Measurements from ENCODE around the gene COL5A3.

DNA sequence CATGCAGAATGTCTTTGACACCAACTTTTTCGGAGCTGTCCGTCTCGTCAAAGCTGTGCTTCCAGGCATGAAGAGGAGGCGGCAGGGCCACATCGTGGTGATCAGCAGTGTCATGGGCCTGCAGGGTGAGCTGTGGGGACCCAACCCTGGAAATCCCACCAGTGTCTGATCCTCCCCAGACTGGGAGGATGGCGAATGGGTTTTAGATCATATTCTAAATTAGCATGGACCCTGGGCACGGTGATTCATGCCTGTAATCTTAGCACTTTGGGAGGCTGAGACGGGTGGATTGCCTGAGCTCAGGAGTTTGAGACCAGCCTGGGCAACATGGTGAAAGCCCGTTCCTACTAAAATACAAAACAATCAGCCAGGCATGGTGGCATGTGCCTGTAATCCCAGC is 8.5 kb upstream of the COL5A3 start:
- TF ChIP-seq, protein P1, sequence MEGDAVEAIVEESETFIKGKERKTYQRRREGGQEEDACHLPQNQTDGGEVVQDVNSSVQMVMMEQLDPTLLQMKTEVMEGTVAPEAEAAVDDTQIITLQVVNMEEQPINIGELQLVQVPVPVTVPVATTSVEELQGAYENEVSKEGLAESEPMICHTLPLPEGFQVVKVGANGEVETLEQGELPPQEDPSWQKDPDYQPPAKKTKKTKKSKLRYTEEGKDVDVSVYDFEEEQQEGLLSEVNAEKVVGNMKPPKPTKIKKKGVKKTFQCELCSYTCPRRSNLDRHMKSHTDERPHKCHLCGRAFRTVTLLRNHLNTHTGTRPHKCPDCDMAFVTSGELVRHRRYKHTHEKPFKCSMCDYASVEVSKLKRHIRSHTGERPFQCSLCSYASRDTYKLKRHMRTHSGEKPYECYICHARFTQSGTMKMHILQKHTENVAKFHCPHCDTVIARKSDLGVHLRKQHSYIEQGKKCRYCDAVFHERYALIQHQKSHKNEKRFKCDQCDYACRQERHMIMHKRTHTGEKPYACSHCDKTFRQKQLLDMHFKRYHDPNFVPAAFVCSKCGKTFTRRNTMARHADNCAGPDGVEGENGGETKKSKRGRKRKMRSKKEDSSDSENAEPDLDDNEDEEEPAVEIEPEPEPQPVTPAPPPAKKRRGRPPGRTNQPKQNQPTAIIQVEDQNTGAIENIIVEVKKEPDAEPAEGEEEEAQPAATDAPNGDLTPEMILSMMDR (IDR thresholded peaks at IDR 0.05 in 4 of 5, conservative IDR thresholded peaks at IDR 0.05 in 1 of 5): no peak
- no peak for TF ChIP-seq POLR2A (IDR thresholded peaks at IDR 0.05)
